Thyroid gland (tissue), 4 donors: ENCODE data around the gene FAM53A. TPM values are rescaled to one million over a fixed set of nuclear protein-coding genes. Genes with fewer than 3 reads are reported as not detected.

ENCODE experiments used
- DNase-seq, 2 donors: peaks; one replicate each; pipeline ENCODE4 v3.0.0-alpha.2; 2019
- H3K27ac ChIP-seq, 3 donors: fragments of 200-600 bp; sonication (generic); 1 replicate in 2 of 3; 2 replicates in 1 of 3; pipeline ENCODE4 v1.5.1; 2016 to 2019; ENCODE audit warnings: mild to moderate bottlenecking in 1 of 3, moderate library complexity in 1 of 3
- H3K27me3 ChIP-seq: fragments of 200-600 bp; sonication (generic); one replicate; pipeline ENCODE4 v1.5.1; 2019
- H3K36me3 ChIP-seq, 2 donors: fragments of 200-600 bp; sonication (generic); one replicate each; pipeline ENCODE4 v1.5.1; 2016 to 2019
- H3K4me1 ChIP-seq, 2 donors: fragments of 200-600 bp; sonication (generic); one replicate each; pipeline ENCODE4 v1.5.1; 2017 to 2019
- H3K4me3 ChIP-seq, 3 donors: fragments of 200-600 bp; sonication (generic); replicated peaks in 1 of 3; 1 replicate in 2 of 3; 2 replicates in 1 of 3; pipeline ENCODE4 v1.5.1; 2016; ENCODE audit warnings: mild to moderate bottlenecking in 1 of 3
- H3K9me3 ChIP-seq: fragments of 200-600 bp; sonication (generic); one replicate; pipeline ENCODE4 v1.5.1; 2017
- POLR2A ChIP-seq, 2 donors: fragments of 450-650 bp; IDR thresholded peaks; one replicate each; pipeline ENCODE4 v1.6.1; 2017; ENCODE audit warnings: antibody characterized with exemption in 2 of 2, mild to moderate bottlenecking in 2 of 2, moderate library complexity in 1 of 2
- WGBS, 2 donors: methylation state at CpG; one replicate each; pipeline ENCODE4 v1.1.5; 2017; 5-methylcytosine and 5-hydroxymethylcytosine counted together
- intact Hi-C: fragments of 100-400 bp; cut with DNase I; formaldehyde crosslinking; loops from one replicate; pipeline ENCODE4 v1.15.1; 2023
- total RNA-seq, 4 donors: library from RNA; depleted of rRNA; stranded (reverse); fragments of >200 nt; gene quantifications; one replicate each; pipeline ENCODE4 v1.2.3, GENCODE V29; 2016
- TF ChIP-seq, protein P1 (sequence below), 6 experiments: fragments of 200-600 bp in 3 of 6; fragments of 450-650 bp in 3 of 6; sonication (generic) in 3 of 6; IDR thresholded peaks; one replicate each; pipeline ENCODE4 v1.5.1; 2016 to 2019; ENCODE audit warnings: antibody characterized with exemption in 6 of 6, mild to moderate bottlenecking in 2 of 6, inconsistent platforms in 1 of 6, moderate library complexity in 1 of 6

FAM53A gene
- total RNA-seq, 4 donors from 2014 or later = 17.5 to 34.9 (median 21.7) TPM

DNA sequence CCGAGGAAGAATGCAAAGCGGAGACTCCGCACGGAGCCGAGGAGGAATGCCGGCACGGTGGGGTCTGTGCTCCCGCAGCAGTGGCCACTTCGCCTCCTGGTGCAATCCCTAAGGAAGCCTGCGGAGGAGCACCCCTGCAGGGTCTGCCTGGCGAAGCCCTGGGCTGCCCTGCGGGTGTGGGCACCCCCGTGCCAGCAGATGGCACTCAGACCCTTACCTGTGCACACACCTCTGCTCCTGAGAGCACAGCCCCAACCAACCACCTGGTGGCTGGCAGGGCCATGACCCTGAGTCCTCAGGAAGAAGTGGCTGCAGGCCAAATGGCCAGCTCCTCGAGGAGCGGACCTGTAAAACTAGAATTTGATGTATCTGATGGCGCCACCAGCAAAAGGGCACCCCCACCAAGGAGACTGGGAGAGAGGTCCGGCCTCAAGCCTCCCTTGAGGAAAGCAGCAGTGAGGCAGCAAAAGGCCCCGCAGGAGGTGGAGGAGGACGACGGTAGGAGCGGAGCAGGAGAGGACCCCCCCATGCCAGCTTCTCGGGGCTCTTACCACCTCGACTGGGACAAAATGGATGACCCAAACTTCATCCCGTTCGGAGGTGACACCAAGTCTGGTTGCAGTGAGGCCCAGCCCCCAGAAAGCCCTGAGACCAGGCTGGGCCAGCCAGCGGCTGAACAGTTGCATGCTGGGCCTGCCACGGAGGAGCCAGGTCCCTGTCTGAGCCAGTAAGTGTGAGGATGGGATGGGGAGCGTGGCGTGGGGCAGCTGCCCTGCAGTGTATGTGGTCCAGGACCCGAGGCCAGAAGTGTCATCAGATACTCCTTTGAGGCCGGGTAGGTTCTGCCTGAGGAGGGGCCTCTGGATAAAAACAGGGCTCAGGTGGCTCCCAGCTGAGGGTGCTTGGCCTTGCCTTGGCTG lies 44.2 kb upstream of the FAM53A start:
- Histone ChIP-seq H3K4me1 (peaks cover 0 to 31% of the 10 kb centered on the region in 2 donors), H3K36me3 (no peaks in the 10 kb centered on the region), H3K27ac (peak overlapping the region; percentile 13 to 38 (median 29)), H3K9me3 (no peaks in the 10 kb centered on the region), H3K27me3 (no peaks in the 10 kb centered on the region), H3K4me3 (no peak overlapping the region)
- TF ChIP-seq, protein P1, sequence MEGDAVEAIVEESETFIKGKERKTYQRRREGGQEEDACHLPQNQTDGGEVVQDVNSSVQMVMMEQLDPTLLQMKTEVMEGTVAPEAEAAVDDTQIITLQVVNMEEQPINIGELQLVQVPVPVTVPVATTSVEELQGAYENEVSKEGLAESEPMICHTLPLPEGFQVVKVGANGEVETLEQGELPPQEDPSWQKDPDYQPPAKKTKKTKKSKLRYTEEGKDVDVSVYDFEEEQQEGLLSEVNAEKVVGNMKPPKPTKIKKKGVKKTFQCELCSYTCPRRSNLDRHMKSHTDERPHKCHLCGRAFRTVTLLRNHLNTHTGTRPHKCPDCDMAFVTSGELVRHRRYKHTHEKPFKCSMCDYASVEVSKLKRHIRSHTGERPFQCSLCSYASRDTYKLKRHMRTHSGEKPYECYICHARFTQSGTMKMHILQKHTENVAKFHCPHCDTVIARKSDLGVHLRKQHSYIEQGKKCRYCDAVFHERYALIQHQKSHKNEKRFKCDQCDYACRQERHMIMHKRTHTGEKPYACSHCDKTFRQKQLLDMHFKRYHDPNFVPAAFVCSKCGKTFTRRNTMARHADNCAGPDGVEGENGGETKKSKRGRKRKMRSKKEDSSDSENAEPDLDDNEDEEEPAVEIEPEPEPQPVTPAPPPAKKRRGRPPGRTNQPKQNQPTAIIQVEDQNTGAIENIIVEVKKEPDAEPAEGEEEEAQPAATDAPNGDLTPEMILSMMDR (IDR thresholded peaks at IDR 0.05) = no peak
- no peak for TF ChIP-seq POLR2A (IDR thresholded peaks at IDR 0.05)
- WGBS, 2 donors = 84 to 88% methylated on average over 23 to 29 of the region's 31 CpGs
- DNase-seq = peak in 1 of 2 donors; percentile 27
- intact Hi-C loops = loop anchor here (10.0 kb wide), 1 partner anchor 374 kb away; no protein-coding TSS in a partner anchor

DNA sequence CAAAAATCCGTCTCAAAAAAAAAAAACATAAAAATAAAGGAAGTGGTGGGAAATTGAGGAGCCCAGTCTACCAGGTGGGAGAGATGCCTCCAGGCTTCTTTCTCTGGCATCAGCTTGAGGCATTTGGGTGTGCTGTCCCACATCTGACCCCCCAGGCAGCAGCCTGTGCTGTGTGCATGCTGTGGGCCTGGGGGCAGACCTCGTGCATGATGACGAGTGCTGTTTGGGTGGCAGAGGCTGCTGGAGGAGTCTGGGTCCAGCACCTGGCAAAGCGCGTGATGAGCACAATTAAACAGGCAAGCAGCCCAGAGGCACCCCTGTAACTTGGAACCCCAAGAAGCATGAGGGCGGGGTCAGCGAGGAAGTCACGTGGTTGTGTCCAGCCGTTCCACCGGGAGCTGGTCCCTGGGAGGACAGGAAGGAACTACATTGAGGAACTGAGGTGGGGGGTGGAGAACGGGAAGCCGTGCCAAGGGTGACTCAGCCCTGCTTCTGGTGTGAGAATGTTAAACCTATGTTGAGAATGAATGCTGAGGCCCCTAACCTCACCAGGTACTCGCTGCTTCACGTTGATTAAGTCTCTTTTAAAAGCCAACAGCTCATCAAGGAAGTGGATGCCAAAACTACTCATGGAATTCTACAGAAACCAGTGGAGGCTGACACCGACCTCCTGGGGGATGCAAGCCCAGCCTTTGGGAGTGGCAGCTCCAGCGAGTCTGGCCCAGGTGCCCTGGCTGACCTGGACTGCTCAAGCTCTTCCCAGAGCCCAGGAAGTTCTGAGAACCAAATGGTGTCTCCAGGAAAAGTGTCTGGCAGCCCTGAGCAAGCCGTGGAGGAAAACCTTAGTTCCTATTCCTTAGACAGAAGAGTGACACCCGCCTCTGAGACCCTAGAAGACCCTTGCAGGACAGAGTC lies 43.3 kb upstream of the FAM53A start:
- no peak for TF ChIP-seq POLR2A (IDR thresholded peaks at IDR 0.05)
- TF ChIP-seq, protein P1 (IDR thresholded peaks at IDR 0.05) = no peak
- Histone ChIP-seq H3K9me3 (no peaks in the 10 kb centered on the region), H3K36me3 (no peaks in the 10 kb centered on the region), H3K4me3 (no peak overlapping the region), H3K4me1 (peaks cover 0 to 31% of the 10 kb centered on the region in 2 donors), H3K27me3 (no peaks in the 10 kb centered on the region), H3K27ac (peak overlapping the region; percentile 13 to 38 (median 29))
- peak; percentile 51 to 57 for DNase-seq
- intact Hi-C loops = loop anchor here (10.0 kb wide), 1 partner anchor 373 kb away; no protein-coding TSS in a partner anchor
- 56 to 74% methylated on average over 16 to 18 of the region's 18 CpGs for WGBS, 2 donors

DNA sequence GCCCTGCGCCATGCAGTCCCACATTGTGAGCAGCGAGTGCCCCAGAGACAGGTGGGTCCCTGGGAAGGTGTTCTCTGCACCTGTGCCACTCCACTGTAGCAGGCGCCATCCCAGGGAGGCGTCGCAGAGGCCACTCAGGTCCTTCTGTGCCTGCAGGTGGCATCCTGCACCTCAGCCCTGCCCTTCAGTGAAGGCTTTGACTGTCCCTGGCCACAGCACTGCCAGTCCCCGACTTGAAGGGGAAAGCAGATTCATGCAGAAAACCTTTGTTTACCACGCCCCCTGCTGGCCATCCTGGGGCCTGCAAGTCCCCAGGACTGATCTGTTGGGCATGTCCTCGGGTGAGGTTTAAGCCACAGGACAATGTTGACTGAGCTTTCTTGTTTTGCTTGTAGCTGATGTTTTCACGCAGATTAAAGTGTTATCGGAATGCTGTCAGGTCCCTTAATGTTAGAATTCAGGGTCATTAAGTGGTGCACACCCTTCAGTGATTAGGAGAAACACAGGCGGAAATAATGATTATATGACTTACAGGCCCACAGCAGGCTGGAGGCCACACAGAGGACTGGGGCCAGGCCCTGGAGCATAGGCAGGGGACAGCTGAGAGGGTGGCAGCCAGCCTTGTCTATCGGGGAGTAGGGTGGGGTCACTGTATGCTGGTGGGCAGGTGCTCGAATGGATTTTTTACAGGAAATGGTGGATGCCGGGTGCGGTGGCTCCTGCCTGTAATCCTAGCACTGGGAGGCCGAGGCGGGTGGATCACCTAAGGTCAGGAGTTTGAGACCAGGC lies 42.2 kb upstream of the FAM53A start:
- WGBS, 2 donors = 57 to 61% methylated on average over 13 of the region's 17 CpGs
- no peak overlapping the region for H3K4me3 ChIP-seq
- no peaks in the 10 kb centered on the region for H3K36me3 ChIP-seq
- peak; percentile 91 to 95 for DNase-seq
- no peaks in the 10 kb centered on the region for H3K9me3 ChIP-seq
- intact Hi-C loops = loop anchor here (10.0 kb wide), 1 partner anchor 372 kb away; no protein-coding TSS in a partner anchor
- no peak for TF ChIP-seq POLR2A (IDR thresholded peaks at IDR 0.05)
- TF ChIP-seq, protein P1 (IDR thresholded peaks at IDR 0.05) = peak; percentile 89 to 99 (median 92)
- peaks cover 0 to 40% of the 10 kb centered on the region in 2 donors for H3K4me1 ChIP-seq
- H3K27ac ChIP-seq = peak overlapping the region in 2 of 3 donors; percentile 14 to 38
- H3K27me3 ChIP-seq = no peaks in the 10 kb centered on the region

DNA sequence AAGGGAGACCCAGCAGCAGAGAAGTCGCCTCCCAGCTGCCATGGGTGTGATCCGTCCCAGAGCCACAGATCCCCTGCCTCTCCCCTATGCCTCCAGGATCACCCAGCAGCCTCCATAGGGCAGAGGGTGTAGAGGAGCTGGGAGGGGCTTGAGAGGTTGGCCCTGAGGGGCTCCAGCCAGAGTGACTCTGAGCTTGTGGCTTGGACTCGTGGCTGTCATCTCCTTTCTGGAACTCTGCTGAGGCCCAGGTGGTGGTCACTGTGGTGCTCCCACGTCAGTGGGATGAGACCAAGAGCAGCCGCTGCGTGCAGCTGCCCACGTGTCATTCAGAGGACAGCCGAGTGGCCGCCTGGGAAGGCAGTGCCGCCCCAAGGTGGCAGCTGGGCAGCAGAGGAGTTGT lies 41.4 kb upstream of the FAM53A start:
- TF ChIP-seq POLR2A (IDR thresholded peaks at IDR 0.05) = no peak
- TF ChIP-seq, protein P1 (IDR thresholded peaks at IDR 0.05) = no peak
- no peak overlapping the region for H3K4me3 ChIP-seq
- no peaks in the 10 kb centered on the region for H3K27me3 ChIP-seq
- H3K4me1 ChIP-seq = peaks cover 0 to 40% of the 10 kb centered on the region in 2 donors
- no peaks in the 10 kb centered on the region for H3K36me3 ChIP-seq
- H3K27ac ChIP-seq = no peak overlapping the region
- DNase-seq = no peak
- WGBS, 2 donors = 96 to 97% methylated on average over 2 to 6 of the region's 10 CpGs
- intact Hi-C loops = loop anchor here (2.0 to 10.0 kb wide), 2 partner anchors 35 to 371 kb away; no protein-coding TSS in a partner anchor
- H3K9me3 ChIP-seq = no peaks in the 10 kb centered on the region
